Measurements from ENCODE around the gene PTPRM.

Gene PTPRM

DNA sequence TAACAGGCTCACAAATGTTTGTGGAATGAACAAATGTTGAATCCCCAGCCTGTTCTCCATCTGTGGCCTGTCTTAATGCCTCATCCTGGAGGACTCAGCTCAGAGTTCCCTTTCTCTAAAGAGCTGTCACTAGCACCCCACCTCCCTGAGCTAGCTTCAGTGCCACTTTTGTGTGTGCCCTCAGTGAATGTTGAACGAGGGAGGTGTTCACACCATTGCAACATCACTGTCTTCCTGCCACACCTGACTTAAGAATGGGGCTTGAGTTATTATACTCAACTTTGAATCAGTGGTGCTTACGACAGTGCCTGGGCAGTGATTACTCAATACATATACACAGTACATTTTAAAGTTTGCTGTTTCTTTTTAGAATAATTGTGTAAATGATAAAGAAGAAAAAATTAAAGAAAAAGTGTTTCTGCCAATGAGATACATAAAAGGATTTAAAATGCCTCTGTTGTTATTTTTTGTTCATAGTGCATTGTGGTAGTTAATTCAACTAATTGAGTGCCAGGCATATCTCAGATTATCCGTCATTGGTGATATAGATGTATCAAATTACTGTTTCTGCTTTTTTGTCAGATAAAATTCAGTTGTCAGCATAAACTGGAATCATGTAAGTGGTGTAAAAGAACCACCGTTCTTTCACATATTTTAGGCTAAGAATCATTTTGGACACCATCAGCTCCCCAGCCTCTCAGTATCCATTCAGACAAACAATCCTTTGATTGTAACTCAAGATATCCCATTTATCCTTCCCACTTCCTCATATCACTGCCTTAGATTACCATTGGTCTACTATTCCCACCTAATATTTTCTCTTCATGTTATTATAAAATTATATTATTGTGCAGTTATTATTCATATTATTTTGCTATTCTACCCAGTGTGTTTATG, 304.7 kb downstream of the PTPRM start:
- no peak for DNase-seq

DNA sequence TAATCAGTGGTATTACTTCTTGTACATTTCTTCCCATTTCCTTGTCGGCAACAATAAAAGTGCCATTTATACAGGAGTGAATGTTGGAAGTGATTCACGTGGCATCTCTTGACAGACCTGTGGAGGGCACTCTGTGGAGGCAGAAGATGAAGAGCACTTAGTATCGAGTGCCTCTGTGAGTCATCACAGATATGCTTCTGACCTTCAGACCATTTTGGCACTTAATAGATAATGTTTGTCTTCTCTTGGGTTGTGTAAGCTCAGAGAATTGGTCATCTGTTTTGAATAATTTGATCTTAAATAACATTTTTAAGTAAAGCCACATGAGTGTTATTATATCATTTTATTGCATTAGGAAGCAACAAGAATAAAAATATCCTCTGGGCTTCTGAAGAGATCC, 305.5 kb downstream of the PTPRM start:
- no peak for DNase-seq

GRCh38 chr18:7873316-7873715, 306.2 kb downstream of the PTPRM start:
- no peak for DNase-seq

DNA sequence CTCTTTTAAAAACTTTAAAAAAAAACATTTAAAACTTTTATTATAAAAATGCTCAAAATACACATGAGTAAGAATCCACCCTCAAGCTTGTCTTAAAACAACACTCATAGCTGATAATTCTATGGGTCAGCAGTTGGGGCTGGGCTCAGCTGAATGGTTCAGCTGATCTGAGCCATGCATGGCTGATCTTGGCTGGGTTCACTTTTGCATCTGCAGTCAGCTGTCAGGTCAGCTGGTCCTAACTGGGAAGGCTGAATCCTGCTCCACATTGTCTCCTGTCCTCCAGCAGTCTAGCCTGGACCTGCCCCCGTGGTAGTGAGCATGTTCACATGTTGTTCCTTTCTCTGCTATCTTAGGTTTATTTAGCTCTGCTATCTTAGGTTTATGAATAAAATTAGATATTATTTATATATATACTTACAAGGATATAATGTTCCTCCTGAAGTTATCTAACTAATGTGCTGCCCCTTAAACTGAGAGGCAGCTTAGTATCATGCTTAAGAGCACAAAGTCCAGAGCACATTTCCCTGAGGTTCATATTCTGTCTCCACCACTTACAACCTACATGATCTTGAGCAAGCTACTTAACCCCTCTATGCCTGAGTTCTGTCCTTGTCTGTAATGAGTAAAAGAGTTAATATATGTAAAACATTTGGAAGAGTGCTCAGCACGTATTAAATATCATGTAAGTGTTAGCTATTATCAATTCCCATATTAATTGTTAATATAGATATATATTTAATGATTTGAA, 309.4 kb downstream of the PTPRM start:
- no peak for DNase-seq

DNA sequence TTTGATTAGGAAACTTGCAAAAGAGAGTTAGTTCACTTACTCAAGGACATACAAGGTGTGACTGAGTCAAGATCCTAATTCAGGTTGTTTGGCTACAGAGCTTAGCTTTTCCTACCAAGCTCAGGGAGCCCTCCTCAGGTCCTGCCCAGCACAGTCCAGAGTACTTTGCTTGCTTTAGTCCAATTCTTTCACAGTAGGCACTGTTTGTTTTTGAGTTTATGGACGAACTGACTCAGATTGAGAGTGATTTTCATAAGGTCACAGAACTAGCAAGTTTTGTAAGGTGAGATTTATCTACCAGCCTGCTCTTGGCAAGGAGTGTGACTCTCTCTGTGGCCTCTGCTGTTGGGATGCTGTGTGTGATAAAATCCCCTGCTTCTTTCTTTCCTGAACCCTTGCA, 310.5 kb downstream of the PTPRM start:
- no peak for DNase-seq

DNA sequence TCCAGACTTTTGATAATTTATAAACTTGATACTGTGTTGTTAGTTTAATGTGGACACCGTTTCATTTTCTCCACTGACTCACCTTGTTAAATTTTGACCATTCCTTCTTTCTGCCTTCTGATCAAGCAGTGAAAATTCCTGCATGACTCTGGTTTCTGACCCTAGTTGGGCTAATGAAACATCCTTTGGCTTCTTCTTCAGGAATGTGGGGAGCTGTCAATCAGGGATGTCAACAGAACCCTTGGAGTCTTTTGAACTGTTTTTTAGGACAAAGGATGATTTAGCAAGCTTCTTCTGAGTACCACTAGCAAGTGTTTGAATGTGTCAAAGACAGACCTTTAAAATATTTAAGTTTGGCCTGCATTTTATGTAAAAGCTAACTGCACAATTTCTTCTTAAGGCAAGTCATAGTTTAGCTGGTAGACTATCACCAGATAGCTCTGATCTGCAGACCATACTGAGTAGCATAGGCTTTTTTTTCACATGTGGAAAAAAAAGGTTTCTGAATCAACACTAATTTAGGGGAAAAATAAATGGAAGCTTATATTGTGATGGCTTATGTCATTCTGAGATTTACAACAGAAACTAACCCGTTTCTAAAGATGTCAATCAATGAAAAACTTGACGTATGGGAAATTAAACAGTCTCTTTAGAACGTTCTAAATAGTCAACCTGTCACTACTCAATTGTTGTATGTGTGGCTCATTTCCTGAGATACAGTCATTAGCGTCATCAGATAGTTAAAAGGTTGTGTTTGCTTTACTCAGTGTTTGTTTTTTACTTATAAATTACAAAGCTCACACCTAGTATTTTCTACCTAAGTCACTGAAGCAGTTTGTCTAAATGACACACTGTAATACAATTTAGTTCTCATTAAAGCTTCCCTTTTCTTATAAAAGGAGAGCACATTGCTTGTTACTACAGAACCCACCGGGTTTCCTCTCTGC, 311.4 kb downstream of the PTPRM start:
- DNase-seq: no peak

DNA sequence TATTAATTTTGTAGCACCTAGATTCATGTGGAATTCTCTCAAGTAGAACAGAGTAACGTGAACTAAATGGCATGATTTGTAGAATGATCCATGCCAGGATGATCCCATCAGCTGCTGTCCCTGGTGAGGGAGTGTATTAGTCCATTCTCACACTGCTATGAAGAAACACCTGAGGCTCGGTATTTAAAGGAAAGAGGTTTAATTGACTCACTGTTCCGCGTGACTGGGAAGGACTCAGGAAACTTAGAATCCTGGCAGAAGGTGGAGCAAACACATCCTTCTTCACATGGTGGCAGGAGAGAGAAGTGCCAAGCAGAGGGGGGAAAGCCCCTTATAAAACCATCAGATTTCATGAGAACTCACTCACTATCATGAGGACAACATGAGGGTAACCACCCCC, 312.6 kb downstream of the PTPRM start:
- DNase-seq: no peak

GRCh38 chr18:7885865-7886264, 318.7 kb downstream of the PTPRM start:
- DNase-seq: no peak

DNA sequence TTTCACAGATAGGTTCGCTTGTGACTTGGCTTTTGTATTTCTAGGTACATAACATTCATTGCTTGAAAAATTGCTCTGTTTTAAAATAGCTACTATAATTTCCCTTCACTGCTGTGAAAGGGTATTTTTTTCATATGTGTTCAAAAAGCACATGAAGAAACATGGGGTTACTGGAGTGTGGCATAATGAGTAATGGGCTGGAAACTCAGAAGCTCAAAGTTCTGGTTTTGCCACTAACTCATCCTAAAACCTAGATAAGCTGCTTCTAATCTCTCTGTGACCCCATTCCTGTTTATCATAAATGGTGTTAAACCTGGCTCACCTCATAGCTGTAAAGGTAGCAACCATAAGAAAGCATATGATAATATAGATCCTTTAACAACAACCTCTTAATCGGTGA, 319.3 kb downstream of the PTPRM start:
- no peak for DNase-seq

- DNase-seq: no peak
These were observed 322.4 kb downstream of the PTPRM start for GRCh38 chr18:7889515-7889914.

DNA sequence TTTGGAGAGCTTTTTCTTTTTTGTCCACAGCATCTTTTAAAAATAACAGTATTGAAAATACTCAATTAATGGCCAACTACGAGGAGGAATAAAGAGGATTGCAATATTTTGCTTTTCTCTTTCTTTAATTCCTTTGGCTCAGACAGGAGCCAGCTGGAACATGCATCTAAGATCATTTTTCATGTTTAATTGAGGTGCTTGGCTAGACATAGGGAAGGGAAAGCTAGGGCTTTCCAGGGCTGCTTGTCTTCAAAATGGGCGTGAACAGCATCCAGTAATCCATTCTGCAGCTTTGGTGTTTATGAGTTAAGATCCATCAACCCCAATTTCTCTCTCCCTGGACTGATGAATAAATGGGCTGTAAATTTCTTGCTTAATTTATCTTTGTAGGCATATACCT, 323.0 kb downstream of the PTPRM start:
- no peak for DNase-seq

DNA sequence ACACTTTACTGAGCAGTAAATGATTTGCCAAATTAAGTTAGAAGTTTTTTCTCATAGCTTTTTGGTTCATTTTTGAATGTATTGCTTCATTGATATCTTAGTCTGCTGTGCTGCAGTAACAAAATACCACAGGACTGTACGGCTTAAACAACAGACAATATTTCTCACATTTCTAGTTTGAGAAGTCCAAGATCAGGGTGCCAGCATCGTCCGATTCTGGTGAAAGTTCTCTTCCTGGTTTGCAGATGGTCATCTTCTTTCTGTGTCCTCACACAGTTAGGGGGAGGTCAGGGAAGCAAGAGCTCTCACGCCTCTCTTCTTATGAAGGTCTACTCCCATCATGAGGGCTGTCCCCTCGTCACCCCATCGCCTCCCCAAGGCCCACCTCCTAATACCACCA, 325.4 kb downstream of the PTPRM start:
- no peak for DNase-seq

GRCh38 chr18:7894592-7894991, 327.5 kb downstream of the PTPRM start:
- no peak for DNase-seq

DNA sequence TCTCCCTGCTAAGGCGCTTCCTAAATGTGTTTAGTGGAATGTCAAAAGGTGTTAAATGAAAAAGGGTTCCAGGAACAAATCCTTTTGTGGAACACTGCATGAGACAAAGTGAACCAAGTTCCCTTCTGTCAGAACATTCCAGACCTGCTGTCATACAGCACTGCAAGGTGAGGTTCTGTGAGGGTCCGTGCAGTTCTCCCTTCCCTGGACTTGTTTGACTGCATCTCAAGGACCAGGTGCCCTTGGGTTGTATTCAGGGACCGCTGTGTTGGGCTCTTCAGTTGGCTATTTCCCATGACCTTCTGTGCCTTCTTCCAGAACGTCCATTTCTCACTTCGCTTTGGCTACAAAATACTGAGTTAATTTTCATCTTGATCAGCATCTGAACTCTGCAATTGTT, 328.2 kb downstream of the PTPRM start:
- DNase-seq: no peak

DNA sequence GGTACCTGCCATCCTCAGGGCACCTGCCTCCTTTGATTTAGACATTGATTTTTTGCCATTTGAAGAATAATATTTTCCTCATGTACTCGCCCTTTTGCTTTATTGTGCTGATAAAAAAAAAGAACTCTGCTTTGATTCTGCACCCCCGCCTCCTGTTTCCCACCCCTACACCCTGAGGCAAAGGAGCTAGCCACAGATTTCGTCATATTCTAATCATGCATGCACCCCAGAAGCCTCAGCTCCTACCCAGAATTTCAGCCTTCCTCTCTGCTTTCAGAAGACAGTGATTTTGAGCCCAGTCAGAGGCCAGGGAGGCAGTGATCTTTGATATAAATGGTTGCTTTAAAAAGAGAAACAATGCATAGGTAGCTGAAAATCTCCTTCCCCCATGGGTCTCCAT, 329.0 kb downstream of the PTPRM start:
- no peak for DNase-seq

GRCh38 chr18:7896805-7897518, 329.8 kb downstream of the PTPRM start:
- no peak for DNase-seq

DNA sequence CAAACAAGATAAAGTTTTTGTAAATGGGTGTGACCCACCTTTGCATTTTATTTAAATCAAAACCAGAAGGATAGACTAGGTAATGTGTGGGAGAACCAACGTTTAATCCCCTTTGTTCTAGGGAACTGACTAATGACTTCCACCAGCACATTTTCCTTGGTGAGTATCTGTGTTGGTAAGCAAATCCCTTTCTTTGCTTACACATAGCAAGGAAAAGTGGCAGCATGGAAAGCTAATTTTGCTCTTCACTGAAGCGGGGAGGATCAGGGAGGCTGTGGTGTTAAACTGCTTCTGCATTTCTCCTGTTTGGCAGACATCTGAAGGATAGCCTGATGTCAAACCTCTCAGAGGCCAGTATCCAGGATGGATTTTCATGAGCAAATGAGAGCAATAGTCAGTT, 331.1 kb downstream of the PTPRM start:
- no peak for DNase-seq

GRCh38 chr18:7899078-7899477, 332.0 kb downstream of the PTPRM start:
- DNase-seq: no peak

- DNase-seq: no peak
These were observed 333.0 kb downstream of the PTPRM start for GRCh38 chr18:7900091-7900490.

DNA sequence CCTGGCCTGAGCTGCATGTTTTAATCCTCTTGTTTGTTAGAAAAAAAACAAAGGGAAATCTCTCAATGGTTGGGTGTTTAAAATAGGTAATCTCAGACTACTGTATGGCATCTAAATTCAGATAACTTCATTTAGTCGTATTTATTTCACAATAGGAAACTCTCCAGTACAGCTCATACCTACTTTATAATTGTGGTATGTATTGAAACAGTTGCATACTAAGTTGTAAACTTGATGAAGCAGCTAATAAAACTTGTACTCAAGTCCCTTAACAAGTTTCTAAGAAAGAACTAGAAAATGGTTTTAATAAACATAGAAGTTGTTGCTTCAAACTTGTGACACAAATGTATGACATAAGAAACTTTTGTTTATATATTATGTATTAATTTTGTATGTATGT, 334.5 kb downstream of the PTPRM start:
- no peak for DNase-seq

DNA sequence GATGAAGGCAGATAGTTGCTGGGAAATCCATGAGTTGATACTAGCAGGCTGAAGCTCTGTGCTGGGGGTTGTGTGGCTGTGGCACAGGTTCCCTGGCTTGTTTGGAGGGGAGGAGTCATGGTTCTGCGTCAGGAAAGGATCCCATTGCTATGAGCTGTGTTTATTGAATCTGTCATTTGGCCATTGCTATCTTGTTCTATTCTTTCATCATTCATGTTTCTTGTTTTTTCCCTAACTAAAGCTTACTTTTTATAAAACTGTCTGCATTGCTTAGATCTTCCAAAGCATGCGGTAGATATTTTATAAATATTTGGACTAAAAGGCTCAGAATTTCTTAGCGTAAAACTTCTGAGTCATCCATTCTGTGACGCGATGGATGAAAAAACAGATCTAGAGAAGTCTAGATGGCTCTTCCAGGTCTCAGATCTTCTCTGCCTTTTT, 335.3 kb downstream of the PTPRM start:
- no peak for DNase-seq

DNA sequence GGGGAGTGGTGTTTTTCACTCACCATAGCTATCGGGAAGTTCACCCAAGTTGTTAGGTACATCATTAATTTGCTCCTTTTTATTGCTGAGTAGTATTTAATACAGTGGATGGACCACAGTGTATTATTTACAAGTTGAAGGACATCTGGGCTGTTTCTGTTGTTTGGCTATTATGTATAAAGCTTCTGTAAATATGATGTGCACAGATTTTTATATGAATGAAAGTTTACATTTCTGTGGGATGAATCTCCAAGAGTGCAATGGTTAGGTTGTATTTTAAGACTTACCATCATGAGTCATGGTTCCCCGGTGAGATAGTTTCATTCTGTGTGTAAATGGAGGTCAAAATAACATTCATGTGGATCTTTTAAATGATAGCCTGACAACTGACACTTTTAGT, 337.4 kb downstream of the PTPRM start:
- no peak for DNase-seq

Measured in activated effector memory CD4-positive, alpha-beta T cell treated with Interleukin-2 at 50 U/mL for 16 hours (primary cell).